Renal pelvis (tissue), 4 donors: ENCODE data around the gene SIRT3. TPM values are rescaled to one million over a fixed set of nuclear protein-coding genes. Genes with fewer than 3 reads are reported as not detected.
"Not testable (repeated sequence)": the region's sequence is repeated elsewhere in the genome, so short reads cannot be mapped to it uniquely, and the experiment has no call there.

Source experiments
- DNase-seq: peaks from one replicate; pipeline ENCODE4 v3.0.0-alpha.2; 2013
- polyA plus RNA-seq, 3 donors: library from polyadenylated mRNA; unstranded; fragments of 120-200 nt; gene quantifications; one replicate each; pipeline ENCODE4 v1.2.1, GENCODE V29; 2013; ENCODE audit not compliant: insufficient read length in 3 of 3

SIRT3 gene
- polyA plus RNA-seq, 3 donors: 30.6 to 42.3 (median 38.4) TPM

- no peak for DNase-seq
Measured at GRCh38 chr11:276219-276618, 40.1 kb upstream of the SIRT3 start.

GRCh38 chr11:272931-273198 is 36.7 kb upstream of the SIRT3 start:
- DNase-seq: no peak

GRCh38 chr11:272195-272930 is 36.2 kb upstream of the SIRT3 start:
- no peak for DNase-seq

GRCh38 chr11:271319-271715 is 35.2 kb upstream of the SIRT3 start:
- no peak for DNase-seq

- no peak for DNase-seq
Measured at GRCh38 chr11:270451-271318, 34.5 kb upstream of the SIRT3 start.

- no peak for DNase-seq
Measured at GRCh38 chr11:269146-269890, 33.2 kb upstream of the SIRT3 start.

- not testable (repeated sequence) for DNase-seq
Measured at GRCh38 chr11:268716-269145, 32.6 kb upstream of the SIRT3 start.

GRCh38 chr11:267491-267994 is 31.4 kb upstream of the SIRT3 start:
- no peak for DNase-seq

- no peak for DNase-seq
Measured at GRCh38 chr11:266676-267439, 30.7 kb upstream of the SIRT3 start.

GRCh38 chr11:261624-262023 is 25.5 kb upstream of the SIRT3 start:
- DNase-seq: no peak

- no peak for DNase-seq
Measured at GRCh38 chr11:259413-259812, 23.3 kb upstream of the SIRT3 start.

GRCh38 chr11:257766-258493 is 21.8 kb upstream of the SIRT3 start:
- no peak for DNase-seq

GRCh38 chr11:256952-257737 is 21.0 kb upstream of the SIRT3 start:
- DNase-seq: no peak

- no peak for DNase-seq
Measured at GRCh38 chr11:255816-256215, 19.7 kb upstream of the SIRT3 start.

GRCh38 chr11:255176-255575 is 19.0 kb upstream of the SIRT3 start:
- no peak for DNase-seq

- DNase-seq: no peak
Measured at GRCh38 chr11:253886-254270, 17.7 kb upstream of the SIRT3 start.

GRCh38 chr11:253160-253885 is 17.2 kb upstream of the SIRT3 start:
- DNase-seq: no peak

GRCh38 chr11:252666-253065 is 16.5 kb upstream of the SIRT3 start:
- DNase-seq: no peak

GRCh38 chr11:251550-251949 is 15.4 kb upstream of the SIRT3 start:
- no peak for DNase-seq
